Measurements from ENCODE around the gene MTM1.

Gene MTM1

DNA sequence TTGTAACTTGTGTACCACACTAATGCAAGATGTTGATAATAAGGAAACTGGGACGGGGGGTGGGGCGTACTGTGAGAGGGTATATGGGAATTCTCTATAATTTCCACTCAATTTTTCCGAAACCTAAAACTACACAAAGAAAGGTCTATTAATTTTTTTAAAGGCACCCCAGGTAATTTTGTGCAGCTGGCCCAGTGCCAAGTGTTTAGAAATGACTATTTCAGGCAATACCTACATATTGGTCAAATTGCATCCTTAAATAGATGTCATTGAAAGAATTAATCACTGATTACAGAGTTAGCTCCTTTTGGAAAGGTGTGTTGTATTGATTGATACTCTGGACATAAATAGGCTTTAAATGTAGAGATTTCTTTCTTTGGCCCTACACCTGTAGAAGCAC is 114.7 kb downstream of the MTM1 start:
- H3K9me3 ChIP-seq (ENCODE audit: control extremely low read depth in 1 of 5, control insufficient read depth in 4 of 5, insufficient read depth in 2 of 5, low read depth in 1 of 5, low read length in 4 of 5), result no peaks in the 10 kb centered on the region
- DNase-seq, result no peak
- ChIA-PET POLR2A (no interaction called here), CTCF (interaction anchor here (1.1 to 9.7 kb wide), 10 partner anchors 9 to 137 kb away, joined by 3 to 59 read pairs (median 4); partner anchors contain the start of gene MTMR1)
- no CpG with 5 or more reads among the region's 3 CpGs for WGBS (ENCODE audit: insufficient coverage)
- no peak overlapping the region for H3K27ac ChIP-seq (ENCODE audit: insufficient read depth in 1 of 2, low read depth in 1 of 2, low read length in 2 of 2, poor library complexity in 1 of 2, severe bottlenecking in 2 of 2)
- no peaks in the 10 kb centered on the region for H3K36me3 ChIP-seq (ENCODE audit: control insufficient read depth in 4 of 4, insufficient read depth in 4 of 4, low read length in 3 of 4)
- H3K4me3 ChIP-seq (ENCODE audit: control insufficient read depth in 1 of 7, extremely low read depth in 1 of 7, insufficient read depth in 4 of 7, low read depth in 2 of 7, low read length in 6 of 7), result no peak overlapping the region
- H3K27me3 ChIP-seq (replicated peaks in 2 of 5; ENCODE audit: control insufficient read depth in 4 of 5, insufficient read depth in 5 of 5, low read length in 4 of 5), result no peaks in the 10 kb centered on the region
- no peaks in the 10 kb centered on the region for H3K4me1 ChIP-seq (ENCODE audit: control extremely low read depth in 1 of 4, control insufficient read depth in 4 of 4, insufficient read depth in 4 of 4, low read length in 3 of 4)

DNA sequence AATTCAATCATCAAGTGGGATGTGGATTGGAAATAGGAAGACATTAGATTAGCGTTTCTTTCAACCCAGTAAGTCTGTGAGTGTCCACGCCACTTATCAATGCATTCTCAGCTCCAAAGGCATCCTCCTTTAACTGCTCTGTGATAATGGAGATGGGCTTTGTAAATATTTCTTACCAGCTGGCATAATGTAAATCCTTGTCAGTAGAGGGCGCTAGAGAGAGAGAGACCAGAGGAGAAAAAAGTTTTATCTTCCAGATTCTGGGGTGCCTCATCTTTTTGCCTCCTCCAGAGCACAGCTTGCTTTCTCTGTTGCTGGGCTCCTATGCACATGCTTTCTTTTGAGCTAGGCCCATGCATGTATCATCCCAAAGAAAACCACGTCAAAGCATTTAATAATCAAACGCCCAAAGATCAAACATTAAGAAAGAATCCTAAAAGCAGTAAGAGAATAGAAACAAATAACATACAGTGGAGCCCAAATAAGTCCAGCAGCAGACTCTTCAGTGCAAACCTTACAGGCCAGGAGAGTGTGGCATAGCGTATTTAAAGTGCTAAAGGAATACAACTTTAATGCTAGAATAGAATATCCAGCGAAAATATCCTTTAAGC is 115.2 kb downstream of the MTM1 start:
- Histone ChIP-seq H3K4me3 (ENCODE audit: control insufficient read depth in 1 of 7, extremely low read depth in 1 of 7, insufficient read depth in 4 of 7, low read depth in 2 of 7, low read length in 6 of 7) (no peak overlapping the region), H3K36me3 (ENCODE audit: control insufficient read depth in 4 of 4, insufficient read depth in 4 of 4, low read length in 3 of 4) (no peaks in the 10 kb centered on the region), H3K9me3 (ENCODE audit: control extremely low read depth in 1 of 5, control insufficient read depth in 4 of 5, insufficient read depth in 2 of 5, low read depth in 1 of 5, low read length in 4 of 5) (no peaks in the 10 kb centered on the region), H3K4me1 (ENCODE audit: control extremely low read depth in 1 of 4, control insufficient read depth in 4 of 4, insufficient read depth in 4 of 4, low read length in 3 of 4) (no peaks in the 10 kb centered on the region), H3K27ac (ENCODE audit: insufficient read depth in 1 of 2, low read depth in 1 of 2, low read length in 2 of 2, poor library complexity in 1 of 2, severe bottlenecking in 2 of 2) (no peak overlapping the region), H3K27me3 (replicated peaks in 2 of 5; ENCODE audit: control insufficient read depth in 4 of 5, insufficient read depth in 5 of 5, low read length in 4 of 5) (no peaks in the 10 kb centered on the region)
- ChIA-PET CTCF (interaction anchor here (1.1 to 9.7 kb wide), 10 partner anchors 9 to 137 kb away, joined by 3 to 59 read pairs (median 4); partner anchors contain the start of gene MTMR1), POLR2A (no interaction called here)
- peak; percentile 42 to 72 (median 63) for DNase-seq
- WGBS (ENCODE audit: insufficient coverage), result 47% methylated on average over 3 of the region's 7 CpGs

GRCh38 chrX:150688911-150689451 is 120.6 kb downstream of the MTM1 start:
- H3K9me3 ChIP-seq (ENCODE audit: control extremely low read depth in 1 of 5, control insufficient read depth in 4 of 5, insufficient read depth in 2 of 5, low read depth in 1 of 5, low read length in 4 of 5), result no peaks in the 10 kb centered on the region
- no peak overlapping the region for H3K27ac ChIP-seq (ENCODE audit: insufficient read depth in 1 of 2, low read depth in 1 of 2, low read length in 2 of 2, poor library complexity in 1 of 2, severe bottlenecking in 2 of 2)
- ChIA-PET CTCF (interaction anchor here (2.0 to 9.7 kb wide), 2 partner anchors 27 to 30 kb away, joined by 10 to 59 read pairs; no protein-coding TSS in a partner anchor), POLR2A (no interaction called here)
- no peaks in the 10 kb centered on the region for H3K27me3 ChIP-seq (replicated peaks in 2 of 5; ENCODE audit: control insufficient read depth in 4 of 5, insufficient read depth in 5 of 5, low read length in 4 of 5)
- no peaks in the 10 kb centered on the region for H3K36me3 ChIP-seq (ENCODE audit: control insufficient read depth in 4 of 4, insufficient read depth in 4 of 4, low read length in 3 of 4)
- 83% methylated on average over 2 of the region's 5 CpGs for WGBS (ENCODE audit: insufficient coverage)
- no peak for DNase-seq
- no peak overlapping the region for H3K4me3 ChIP-seq (ENCODE audit: control insufficient read depth in 1 of 7, extremely low read depth in 1 of 7, insufficient read depth in 4 of 7, low read depth in 2 of 7, low read length in 6 of 7)
- H3K4me1 ChIP-seq (ENCODE audit: control extremely low read depth in 1 of 4, control insufficient read depth in 4 of 4, insufficient read depth in 4 of 4, low read length in 3 of 4), result peaks cover 0 to 14% (median 8%) of the 10 kb centered on the region in 4 experiments

DNA sequence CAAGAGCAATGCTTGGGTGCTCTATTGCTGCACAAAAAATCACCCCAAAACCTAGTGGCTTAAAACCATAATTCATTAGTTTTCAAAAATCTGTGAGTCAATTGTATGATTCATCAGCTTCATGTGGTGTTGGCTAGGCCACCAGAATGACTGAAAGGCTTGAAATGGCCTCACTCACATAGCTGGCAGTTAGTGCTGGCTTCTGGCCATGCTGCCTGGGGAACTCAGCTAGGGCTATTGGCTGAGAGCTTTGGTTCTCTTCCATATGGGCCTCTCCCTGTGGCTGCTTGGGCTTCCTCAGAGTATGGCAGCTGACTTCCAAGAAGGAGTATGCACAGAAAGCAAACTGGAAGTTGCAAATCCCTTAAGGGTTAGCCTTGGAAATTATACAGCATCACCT is 121.7 kb downstream of the MTM1 start:
- peaks cover 1 to 25% (median 16%) of the 10 kb centered on the region in 4 experiments for H3K4me1 ChIP-seq (ENCODE audit: control extremely low read depth in 1 of 4, control insufficient read depth in 4 of 4, insufficient read depth in 4 of 4, low read length in 3 of 4)
- H3K36me3 ChIP-seq (ENCODE audit: control insufficient read depth in 4 of 4, insufficient read depth in 4 of 4, low read length in 3 of 4), result no peaks in the 10 kb centered on the region
- peak in 1 of 3 donors; percentile 10 for DNase-seq
- H3K9me3 ChIP-seq (ENCODE audit: control extremely low read depth in 1 of 5, control insufficient read depth in 4 of 5, insufficient read depth in 2 of 5, low read depth in 1 of 5, low read length in 4 of 5), result no peaks in the 10 kb centered on the region
- POLR2A ChIA-PET, result no interaction called here
- H3K27me3 ChIP-seq (replicated peaks in 2 of 5; ENCODE audit: control insufficient read depth in 4 of 5, insufficient read depth in 5 of 5, low read length in 4 of 5), result no peaks in the 10 kb centered on the region
- H3K4me3 ChIP-seq (ENCODE audit: control insufficient read depth in 1 of 7, extremely low read depth in 1 of 7, insufficient read depth in 4 of 7, low read depth in 2 of 7, low read length in 6 of 7), result no peak overlapping the region
- no peak overlapping the region for H3K27ac ChIP-seq (ENCODE audit: insufficient read depth in 1 of 2, low read depth in 1 of 2, low read length in 2 of 2, poor library complexity in 1 of 2, severe bottlenecking in 2 of 2)
- CTCF ChIA-PET, result interaction anchor here (0.7 to 1.0 kb wide), 2 partner anchors 22 to 28 kb away, joined by 3 read pairs; no protein-coding TSS in a partner anchor

DNA sequence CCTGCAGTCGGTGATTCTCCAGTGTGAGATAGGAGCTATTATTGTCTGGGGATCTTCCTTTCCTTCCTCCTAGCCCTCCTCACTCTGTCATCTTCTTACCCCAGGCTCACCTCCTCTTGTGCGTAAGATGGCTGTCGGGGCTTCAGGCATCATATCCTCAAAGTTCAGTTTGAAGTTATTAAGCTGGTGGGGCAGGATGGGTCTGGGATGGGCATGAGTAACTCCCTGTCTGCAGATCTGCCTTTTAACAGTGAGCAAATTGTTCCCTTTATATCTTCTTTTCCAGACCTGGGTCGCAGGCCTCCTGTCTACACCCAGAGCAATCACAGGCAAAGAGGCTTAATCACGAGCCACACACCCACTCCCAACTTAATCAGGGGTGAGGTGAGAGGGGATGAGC is 123.9 kb downstream of the MTM1 start:
- CTCF ChIA-PET, result interaction anchor here (1.0 to 1.9 kb wide), 4 partner anchors 9 to 29 kb away, joined by 3 to 10 read pairs (median 6); no protein-coding TSS in a partner anchor
- WGBS (ENCODE audit: insufficient coverage), result no CpG with 5 or more reads among the region's 5 CpGs

GRCh38 chrX:150692831-150693724 is 124.7 kb downstream of the MTM1 start, which contains the start of gene MTMR1:
Gene MTMR1 (plus strand): TSS chrX:150693396. CDS start chrX:150693531, 135 bp downstream.
- H3K36me3 ChIP-seq (ENCODE audit: control insufficient read depth in 4 of 4, insufficient read depth in 4 of 4, low read length in 3 of 4), result no peaks in the 10 kb centered on the region
- peak within 1 kb of the TSS; percentile 26 to 83 (median 69) for H3K4me3 ChIP-seq (ENCODE audit: control insufficient read depth in 1 of 7, extremely low read depth in 1 of 7, insufficient read depth in 4 of 7, low read depth in 2 of 7, low read length in 6 of 7)
- peaks cover 20 to 52% (median 37%) of the 10 kb centered on the region in 4 experiments for H3K4me1 ChIP-seq (ENCODE audit: control extremely low read depth in 1 of 4, control insufficient read depth in 4 of 4, insufficient read depth in 4 of 4, low read length in 3 of 4)
- ChIA-PET POLR2A (interaction anchor here (1.1 kb wide), 1 partner anchor 13 kb away, joined by 4 read pairs; no protein-coding TSS in a partner anchor), CTCF (interaction anchor here (0.8 to 1.9 kb wide), 6 partner anchors 9 to 28 kb away, joined by 3 to 10 read pairs (median 4); no protein-coding TSS in a partner anchor)
- DNase-seq, result peak in 2 of 3 donors; percentile 58 to 70
- H3K27ac ChIP-seq (ENCODE audit: insufficient read depth in 1 of 2, low read depth in 1 of 2, low read length in 2 of 2, poor library complexity in 1 of 2, severe bottlenecking in 2 of 2), result peak within 1 kb of the TSS in 1 of 2 experiments; percentile 61
- 32% methylated on average over 45 of the region's 92 CpGs for WGBS (ENCODE audit: insufficient coverage)
- no peaks in the 10 kb centered on the region for H3K9me3 ChIP-seq (ENCODE audit: control extremely low read depth in 1 of 5, control insufficient read depth in 4 of 5, insufficient read depth in 2 of 5, low read depth in 1 of 5, low read length in 4 of 5)
- H3K27me3 ChIP-seq (replicated peaks in 2 of 5; ENCODE audit: control insufficient read depth in 4 of 5, insufficient read depth in 5 of 5, low read length in 4 of 5), result no peaks in the 10 kb centered on the region

More for the DNA sequence above, 123.9 kb downstream of the MTM1 start:
- H3K9me3 ChIP-seq (ENCODE audit: control extremely low read depth in 1 of 5, control insufficient read depth in 4 of 5, insufficient read depth in 2 of 5, low read depth in 1 of 5, low read length in 4 of 5), result no peaks in the 10 kb centered on the region
- no peaks in the 10 kb centered on the region for H3K36me3 ChIP-seq (ENCODE audit: control insufficient read depth in 4 of 4, insufficient read depth in 4 of 4, low read length in 3 of 4)
- peak overlapping the region in 1 of 2 experiments; percentile 21 for H3K27ac ChIP-seq (ENCODE audit: insufficient read depth in 1 of 2, low read depth in 1 of 2, low read length in 2 of 2, poor library complexity in 1 of 2, severe bottlenecking in 2 of 2)
- peak overlapping the region in 6 of 7 experiments; percentile 61 to 83 (median 72) for H3K4me3 ChIP-seq (ENCODE audit: control insufficient read depth in 1 of 7, extremely low read depth in 1 of 7, insufficient read depth in 4 of 7, low read depth in 2 of 7, low read length in 6 of 7)
- peak in 1 of 3 donors; percentile 9 for DNase-seq
- H3K27me3 ChIP-seq (replicated peaks in 2 of 5; ENCODE audit: control insufficient read depth in 4 of 5, insufficient read depth in 5 of 5, low read length in 4 of 5), result no peaks in the 10 kb centered on the region
- peaks cover 16 to 46% (median 34%) of the 10 kb centered on the region in 4 experiments for H3K4me1 ChIP-seq (ENCODE audit: control extremely low read depth in 1 of 4, control insufficient read depth in 4 of 4, insufficient read depth in 4 of 4, low read length in 3 of 4)
- POLR2A ChIA-PET, result interaction anchor here (1.1 kb wide), 1 partner anchor 12 kb away, joined by 4 read pairs; no protein-coding TSS in a partner anchor
